ENCODE data around the gene TCERG1L. TPM values are rescaled to one million over a fixed set of nuclear protein-coding genes. Genes with fewer than 3 reads are reported as not detected.

Gene TCERG1L
- total RNA-seq, 4 donors from 2014 or later = 0.41 TPM; not detected in 3

DNA sequence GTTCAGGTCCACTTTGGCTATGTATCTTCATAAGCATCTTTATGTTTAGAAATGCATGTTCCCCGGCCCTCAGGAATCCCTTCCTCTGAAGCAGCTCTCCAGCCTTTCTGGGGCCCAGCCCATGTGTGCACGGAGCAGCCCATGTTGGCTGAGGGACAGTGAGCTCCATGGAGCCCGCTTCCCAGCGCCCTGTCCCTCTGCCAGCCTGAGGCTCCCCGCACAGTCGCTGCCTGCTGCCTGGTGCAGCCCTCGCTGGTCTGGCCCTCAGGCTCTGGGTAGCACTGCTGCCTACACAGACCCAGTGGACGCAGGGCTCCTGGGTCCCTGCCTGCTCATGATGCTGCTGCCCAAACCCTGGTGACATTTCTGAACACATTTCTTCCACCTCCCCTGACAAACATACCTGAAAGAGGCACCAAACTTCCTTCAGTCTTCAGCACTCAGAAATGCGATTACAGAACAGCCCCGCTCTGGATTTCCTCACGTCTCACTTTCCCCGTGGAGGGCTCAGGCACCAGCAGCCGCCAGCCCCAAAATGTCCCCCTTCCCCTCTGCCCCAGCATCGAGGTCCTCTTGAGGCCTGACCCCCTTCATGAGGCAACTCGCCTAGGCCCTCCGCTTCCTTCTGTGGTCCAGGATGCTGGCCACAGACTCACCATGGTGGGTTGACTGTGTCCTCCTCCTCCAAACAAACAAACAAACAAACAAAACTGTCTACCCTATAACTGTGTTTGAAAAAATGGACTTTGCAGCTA, 5.0 kb upstream of the TCERG1L start:
- intact Hi-C loops (cut with DNase I; ENCODE audit: low total_unique reads) = no loop called here
- Histone ChIP-seq H3K27ac (no peak overlapping the region), H3K27me3 (no peaks in the 10 kb centered on the region), H3K4me1 (peaks cover 0 to under 1% of the 10 kb centered on the region in 2 donors), H3K4me3 (no peak overlapping the region), H3K9me3 (no peaks in the 10 kb centered on the region), H3K36me3 (no peaks in the 10 kb centered on the region)
- TF ChIP-seq, protein P1, sequence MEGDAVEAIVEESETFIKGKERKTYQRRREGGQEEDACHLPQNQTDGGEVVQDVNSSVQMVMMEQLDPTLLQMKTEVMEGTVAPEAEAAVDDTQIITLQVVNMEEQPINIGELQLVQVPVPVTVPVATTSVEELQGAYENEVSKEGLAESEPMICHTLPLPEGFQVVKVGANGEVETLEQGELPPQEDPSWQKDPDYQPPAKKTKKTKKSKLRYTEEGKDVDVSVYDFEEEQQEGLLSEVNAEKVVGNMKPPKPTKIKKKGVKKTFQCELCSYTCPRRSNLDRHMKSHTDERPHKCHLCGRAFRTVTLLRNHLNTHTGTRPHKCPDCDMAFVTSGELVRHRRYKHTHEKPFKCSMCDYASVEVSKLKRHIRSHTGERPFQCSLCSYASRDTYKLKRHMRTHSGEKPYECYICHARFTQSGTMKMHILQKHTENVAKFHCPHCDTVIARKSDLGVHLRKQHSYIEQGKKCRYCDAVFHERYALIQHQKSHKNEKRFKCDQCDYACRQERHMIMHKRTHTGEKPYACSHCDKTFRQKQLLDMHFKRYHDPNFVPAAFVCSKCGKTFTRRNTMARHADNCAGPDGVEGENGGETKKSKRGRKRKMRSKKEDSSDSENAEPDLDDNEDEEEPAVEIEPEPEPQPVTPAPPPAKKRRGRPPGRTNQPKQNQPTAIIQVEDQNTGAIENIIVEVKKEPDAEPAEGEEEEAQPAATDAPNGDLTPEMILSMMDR (IDR thresholded peaks at IDR 0.05) = no peak
- no peak for TF ChIP-seq POLR2A (IDR thresholded peaks at IDR 0.05)
- DNase-seq = no peak

DNA sequence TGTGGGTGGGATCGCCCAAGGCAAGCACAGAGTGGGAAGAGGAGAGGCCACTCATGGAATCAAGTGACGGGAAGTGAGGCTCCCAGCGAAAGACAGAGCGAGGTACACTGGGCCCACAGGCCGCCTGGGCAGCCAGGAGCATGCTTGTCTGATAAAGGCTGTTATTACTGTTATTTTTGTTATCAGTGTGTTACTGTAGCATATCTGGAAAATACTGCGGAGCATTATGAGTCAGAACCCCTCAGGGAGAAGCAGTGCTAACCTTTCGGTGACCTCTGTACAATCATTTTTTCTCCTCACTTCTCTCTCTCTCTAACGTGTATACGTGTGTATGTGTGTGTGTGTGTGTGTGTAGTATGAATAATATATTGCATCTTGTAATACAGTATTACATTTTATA, 3.8 kb upstream of the TCERG1L start:
- intact Hi-C loops (cut with DNase I; ENCODE audit: low total_unique reads) = no loop called here
- peaks cover 0 to 6% of the 10 kb centered on the region in 2 donors for H3K27me3 ChIP-seq
- H3K36me3 ChIP-seq = no peaks in the 10 kb centered on the region

DNA sequence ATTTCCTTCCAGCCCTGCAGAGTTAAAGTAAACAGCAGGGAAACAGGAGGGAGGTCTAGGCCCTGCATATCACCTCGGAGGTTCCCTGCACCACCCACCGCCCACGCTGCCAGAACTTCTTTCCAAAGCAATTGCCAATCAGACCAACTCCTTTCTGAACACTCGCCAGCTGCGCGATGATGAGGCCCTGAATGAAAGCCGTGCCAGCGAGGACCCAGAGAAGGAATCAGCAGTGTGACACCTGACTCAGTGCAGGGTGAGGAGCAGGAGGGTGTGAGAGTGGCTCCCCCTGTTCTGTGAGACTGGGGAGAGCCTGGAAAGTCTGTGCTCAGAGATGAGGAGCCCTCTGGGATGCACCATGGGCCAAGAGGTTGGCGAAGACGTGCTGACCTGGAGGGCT, 3.3 kb upstream of the TCERG1L start:
- Histone ChIP-seq H3K27ac (no peak overlapping the region), H3K4me1 (peaks cover 0 to 8% of the 10 kb centered on the region in 2 donors), H3K27me3 (peaks cover 0 to 11% of the 10 kb centered on the region in 2 donors), H3K36me3 (no peaks in the 10 kb centered on the region), H3K9me3 (no peaks in the 10 kb centered on the region), H3K4me3 (no peak overlapping the region)
- intact Hi-C loops (cut with DNase I; ENCODE audit: low total_unique reads) = no loop called here
- no peak for DNase-seq
- TF ChIP-seq, protein P1 (IDR thresholded peaks at IDR 0.05) = no peak

More for the DNA sequence above, 3.8 kb upstream of the TCERG1L start:
- H3K27ac ChIP-seq = no peak overlapping the region
- peaks cover 0 to 8% of the 10 kb centered on the region in 2 donors for H3K4me1 ChIP-seq
- no peak overlapping the region for H3K4me3 ChIP-seq
- no peak for DNase-seq
- no peaks in the 10 kb centered on the region for H3K9me3 ChIP-seq
- TF ChIP-seq, protein P1 (IDR thresholded peaks at IDR 0.05) = no peak
- TF ChIP-seq POLR2A (IDR thresholded peaks at IDR 0.05) = no peak

DNA sequence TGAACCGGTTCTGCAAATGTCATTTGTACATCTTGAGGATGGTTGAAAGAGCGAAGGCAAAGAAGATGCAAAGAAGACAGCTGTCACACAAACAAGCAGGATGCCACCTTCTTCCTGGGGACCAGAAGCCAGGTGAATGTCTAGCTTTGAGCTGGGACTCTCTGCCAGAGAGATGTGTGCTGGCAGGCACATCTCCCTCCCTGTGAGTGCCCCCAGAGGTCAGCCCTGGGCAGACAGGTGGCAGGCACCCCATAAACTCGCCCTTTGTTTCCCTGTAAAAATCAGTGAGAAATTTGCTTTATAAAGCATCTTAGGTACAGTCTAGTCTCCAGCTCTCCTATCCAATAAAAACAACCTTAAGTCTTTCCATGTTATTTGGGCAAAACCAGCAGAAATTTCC, 2.6 kb upstream of the TCERG1L start:
- TF ChIP-seq, protein P1 (IDR thresholded peaks at IDR 0.05) = no peak
- Histone ChIP-seq H3K4me1 (peaks cover 0 to 8% of the 10 kb centered on the region in 2 donors), H3K27me3 (peaks cover 0 to 18% of the 10 kb centered on the region in 2 donors), H3K4me3 (no peak overlapping the region), H3K9me3 (no peaks in the 10 kb centered on the region), H3K27ac (no peak overlapping the region), H3K36me3 (no peaks in the 10 kb centered on the region)
- intact Hi-C loops (cut with DNase I; ENCODE audit: low total_unique reads) = no loop called here
- DNase-seq = no peak

DNA sequence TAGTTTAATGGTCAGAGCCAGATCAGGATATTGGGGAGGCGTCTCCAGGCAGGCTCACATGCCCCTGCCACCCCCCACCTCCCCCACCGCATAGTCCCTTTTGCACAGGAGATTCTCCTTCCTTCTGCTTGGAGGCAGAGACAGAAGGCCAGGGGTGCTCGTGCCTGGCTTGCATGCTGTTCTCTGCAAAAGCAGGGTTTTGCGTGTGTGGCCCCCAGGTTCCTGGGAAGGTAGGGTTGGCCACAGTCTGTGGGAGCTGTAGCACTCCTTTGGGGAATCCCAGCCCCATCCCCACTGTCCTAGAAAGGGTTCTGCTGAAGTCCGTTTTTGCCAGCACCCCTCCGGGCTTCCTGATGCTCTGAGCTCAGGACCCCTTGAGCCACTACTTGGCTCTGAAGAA, 1.9 kb upstream of the TCERG1L start:
- H3K27me3 ChIP-seq = peaks cover 0 to 24% of the 10 kb centered on the region in 2 donors

More for the DNA sequence above, 1.9 kb upstream of the TCERG1L start:
- no peak for TF ChIP-seq POLR2A (IDR thresholded peaks at IDR 0.05)
- TF ChIP-seq, protein P1 (IDR thresholded peaks at IDR 0.05) = no peak
- Histone ChIP-seq H3K9me3 (no peaks in the 10 kb centered on the region), H3K27ac (no peak overlapping the region), H3K4me3 (no peak overlapping the region), H3K4me1 (peaks cover 0 to 8% of the 10 kb centered on the region in 2 donors), H3K36me3 (no peaks in the 10 kb centered on the region)
- intact Hi-C loops (cut with DNase I; ENCODE audit: low total_unique reads) = no loop called here
- DNase-seq = no peak
